ENCODE data around the gene CYB5RL. TPM values are rescaled to one million over a fixed set of nuclear protein-coding genes. Genes with fewer than 3 reads are reported as not detected.

The CYB5RL gene
- polyA plus RNA-seq, 1 of the 3 experiments (the other 2 are of a cell fraction): 3.3 TPM

DNA sequence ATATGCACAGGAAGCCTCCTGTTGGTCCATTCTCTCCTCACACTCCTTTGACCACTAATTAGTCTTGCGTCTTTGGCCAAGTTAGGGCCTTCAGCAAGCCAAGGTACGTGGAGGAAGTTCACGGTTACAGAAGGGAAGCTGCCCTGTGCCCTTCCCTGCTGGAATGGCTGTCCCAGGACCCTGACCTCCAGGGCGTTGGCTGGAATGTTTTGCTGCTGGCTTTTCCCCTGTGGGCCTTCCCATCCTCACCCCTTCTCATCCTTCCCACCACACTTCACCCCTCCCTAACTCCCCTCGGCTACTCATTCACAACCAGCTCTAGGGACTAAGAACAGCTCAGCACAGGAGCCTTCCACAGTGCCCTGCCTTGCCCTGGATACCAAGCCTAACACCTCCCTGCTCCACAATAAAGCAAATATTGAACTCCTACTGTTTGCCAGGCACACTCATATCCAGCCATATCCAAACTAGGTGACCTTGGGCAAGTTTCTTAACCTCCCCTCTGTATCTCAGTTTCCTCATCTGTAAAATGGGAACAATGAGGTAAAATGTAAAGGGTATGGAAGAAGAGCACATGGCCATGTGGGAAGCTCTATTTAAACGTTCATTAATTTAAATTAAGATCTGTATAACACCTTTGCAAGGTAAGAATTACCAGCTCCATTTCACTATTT, 38.2 kb downstream of the CYB5RL start:
- no peak for DNase-seq
- no peaks in the 10 kb centered on the region for H3K9me2 ChIP-seq
- H4K20me1 ChIP-seq (ENCODE audit: insufficient read depth): no peaks in the 10 kb centered on the region
- H3F3A ChIP-seq (replicated peaks; ENCODE audit: insufficient read depth): no peaks in the 10 kb centered on the region
- no peak overlapping the region for H3K9ac ChIP-seq
- no peaks in the 10 kb centered on the region for H3K36me3 ChIP-seq (replicated peaks in 1 of 2; ENCODE audit: control insufficient read depth in 1 of 2, insufficient read depth in 2 of 2, low read length in 1 of 2)
- WGBS (ENCODE audit: low lambda C conversion rate): 93% methylated on average over 6 of the region's 6 CpGs
- no peaks in the 10 kb centered on the region for H3K79me2 ChIP-seq (ENCODE audit: insufficient read depth)
- TF ChIP-seq GATA2 (CRISPR knock-in tag; IDR thresholded peaks at IDR 0.05) (no peak), YY1 (IDR thresholded peaks at IDR 0.05; ENCODE audit: low read depth) (no peak), CHD2 (IDR thresholded peaks at IDR 0.05; ENCODE audit: low read length, partially characterized antibody) (no peak), EZH2phosphoT487 (IDR thresholded peaks at IDR 0.05; ENCODE audit: borderline replicate concordance, low read depth) (no peak)
- TF ChIP-seq, protein P1, sequence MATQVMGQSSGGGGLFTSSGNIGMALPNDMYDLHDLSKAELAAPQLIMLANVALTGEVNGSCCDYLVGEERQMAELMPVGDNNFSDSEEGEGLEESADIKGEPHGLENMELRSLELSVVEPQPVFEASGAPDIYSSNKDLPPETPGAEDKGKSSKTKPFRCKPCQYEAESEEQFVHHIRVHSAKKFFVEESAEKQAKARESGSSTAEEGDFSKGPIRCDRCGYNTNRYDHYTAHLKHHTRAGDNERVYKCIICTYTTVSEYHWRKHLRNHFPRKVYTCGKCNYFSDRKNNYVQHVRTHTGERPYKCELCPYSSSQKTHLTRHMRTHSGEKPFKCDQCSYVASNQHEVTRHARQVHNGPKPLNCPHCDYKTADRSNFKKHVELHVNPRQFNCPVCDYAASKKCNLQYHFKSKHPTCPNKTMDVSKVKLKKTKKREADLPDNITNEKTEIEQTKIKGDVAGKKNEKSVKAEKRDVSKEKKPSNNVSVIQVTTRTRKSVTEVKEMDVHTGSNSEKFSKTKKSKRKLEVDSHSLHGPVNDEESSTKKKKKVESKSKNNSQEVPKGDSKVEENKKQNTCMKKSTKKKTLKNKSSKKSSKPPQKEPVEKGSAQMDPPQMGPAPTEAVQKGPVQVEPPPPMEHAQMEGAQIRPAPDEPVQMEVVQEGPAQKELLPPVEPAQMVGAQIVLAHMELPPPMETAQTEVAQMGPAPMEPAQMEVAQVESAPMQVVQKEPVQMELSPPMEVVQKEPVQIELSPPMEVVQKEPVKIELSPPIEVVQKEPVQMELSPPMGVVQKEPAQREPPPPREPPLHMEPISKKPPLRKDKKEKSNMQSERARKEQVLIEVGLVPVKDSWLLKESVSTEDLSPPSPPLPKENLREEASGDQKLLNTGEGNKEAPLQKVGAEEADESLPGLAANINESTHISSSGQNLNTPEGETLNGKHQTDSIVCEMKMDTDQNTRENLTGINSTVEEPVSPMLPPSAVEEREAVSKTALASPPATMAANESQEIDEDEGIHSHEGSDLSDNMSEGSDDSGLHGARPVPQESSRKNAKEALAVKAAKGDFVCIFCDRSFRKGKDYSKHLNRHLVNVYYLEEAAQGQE (IDR thresholded peaks at IDR 0.05; ENCODE audit: low read depth, low read length): no peak
- TF ChIP-seq, protein P2, sequence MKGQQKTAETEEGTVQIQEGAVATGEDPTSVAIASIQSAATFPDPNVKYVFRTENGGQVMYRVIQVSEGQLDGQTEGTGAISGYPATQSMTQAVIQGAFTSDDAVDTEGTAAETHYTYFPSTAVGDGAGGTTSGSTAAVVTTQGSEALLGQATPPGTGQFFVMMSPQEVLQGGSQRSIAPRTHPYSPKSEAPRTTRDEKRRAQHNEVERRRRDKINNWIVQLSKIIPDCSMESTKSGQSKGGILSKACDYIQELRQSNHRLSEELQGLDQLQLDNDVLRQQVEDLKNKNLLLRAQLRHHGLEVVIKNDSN (IDR thresholded peaks at IDR 0.05; ENCODE audit: borderline replicate concordance, low read depth): no peak
- no peaks in the 10 kb centered on the region for H3K9me3 ChIP-seq
- ChIA-PET CTCF (interaction anchor here (0.7 kb wide), 1 partner anchor 40 kb away, joined by 3 read pairs; no protein-coding TSS in a partner anchor), POLR2A (no interaction called here)
- no peak overlapping the region for H2AFZ ChIP-seq (ENCODE audit: low read depth)
- H3K4me3 ChIP-seq (ENCODE audit: low read depth in 2 of 2, low read length in 1 of 2): no peak overlapping the region
- no peaks in the 10 kb centered on the region; a peak in 2 of 4 replicates for H3K4me1 ChIP-seq (ENCODE audit: control insufficient read depth in 1 of 2, insufficient read depth in 2 of 2, low read depth in 1 of 2, low read length in 1 of 2)
- no peak overlapping the region for H3K27ac ChIP-seq (ENCODE audit: low read depth in 2 of 2, low read length in 1 of 2)
- H3K4me2 ChIP-seq: no peak overlapping the region
- H3K27me3 ChIP-seq (ENCODE audit: insufficient read depth): no peaks in the 10 kb centered on the region

DNA sequence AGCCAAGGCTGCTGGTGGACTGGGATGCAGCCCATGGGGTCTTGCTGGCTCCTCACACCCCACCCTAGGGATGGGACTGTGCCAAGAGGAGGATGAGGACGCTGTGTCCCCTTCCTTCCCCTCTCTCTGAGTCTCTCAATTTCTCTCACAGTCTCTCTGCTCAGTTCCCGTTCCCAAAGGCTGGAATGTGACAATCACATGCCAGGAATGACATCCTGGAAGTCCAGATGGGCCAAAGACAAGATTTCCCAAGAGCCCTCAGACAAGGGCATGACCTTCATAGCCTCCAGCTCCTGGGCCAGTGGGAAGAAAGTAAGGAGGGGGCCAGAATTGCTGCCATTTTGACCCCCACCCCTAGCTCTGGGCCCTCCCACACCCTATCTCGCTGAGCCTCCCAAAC, 39.5 kb downstream of the CYB5RL start:
- Histone ChIP-seq H3K36me3 (replicated peaks in 1 of 2; ENCODE audit: control insufficient read depth in 1 of 2, insufficient read depth in 2 of 2, low read length in 1 of 2) (no peaks in the 10 kb centered on the region), H3K4me3 (ENCODE audit: low read depth in 2 of 2, low read length in 1 of 2) (no peak overlapping the region), H3F3A (replicated peaks; ENCODE audit: insufficient read depth) (no peaks in the 10 kb centered on the region), H3K27ac (ENCODE audit: low read depth in 2 of 2, low read length in 1 of 2) (no peak overlapping the region), H2AFZ (ENCODE audit: low read depth) (no peak overlapping the region), H4K20me1 (ENCODE audit: insufficient read depth) (no peaks in the 10 kb centered on the region), H3K9ac (no peak overlapping the region), H3K9me3 (no peaks in the 10 kb centered on the region), H3K4me2 (no peak overlapping the region), H3K4me1 (ENCODE audit: control insufficient read depth in 1 of 2, insufficient read depth in 2 of 2, low read depth in 1 of 2, low read length in 1 of 2) (no peaks in the 10 kb centered on the region; a peak in 2 of 4 replicates), H3K79me2 (ENCODE audit: insufficient read depth) (no peaks in the 10 kb centered on the region), H3K9me2 (no peaks in the 10 kb centered on the region), H3K27me3 (ENCODE audit: insufficient read depth) (no peaks in the 10 kb centered on the region)
- ChIA-PET CTCF (no interaction called here), POLR2A (no interaction called here)
- DNase-seq: no peak
- WGBS (ENCODE audit: low lambda C conversion rate): 65% methylated on average over 3 of the region's 3 CpGs
- TF ChIP-seq RAD21 (IDR thresholded peaks at IDR 0.05; ENCODE audit: low read length) (no peak), NRF1 (IDR thresholded peaks at IDR 0.05; ENCODE audit: low read depth, low read length) (no peak), JUND (IDR thresholded peaks at IDR 0.05) (no peak), PBX3 (IDR thresholded peaks at IDR 0.05) (no peak), ELF1 (IDR thresholded peaks at IDR 0.05) (no peak), EP300 (IDR thresholded peaks at IDR 0.05; ENCODE audit: borderline replicate concordance in 1 of 2, low read depth in 1 of 2, low read length in 1 of 2) (no peak), TEAD4 (IDR thresholded peaks at IDR 0.05; ENCODE audit: borderline replicate concordance, insufficient read depth) (no peak), CHD2 (IDR thresholded peaks at IDR 0.05; ENCODE audit: low read length, partially characterized antibody) (no peak), GABPA (IDR thresholded peaks at IDR 0.05; ENCODE audit: low read depth) (no peak), EZH2phosphoT487 (IDR thresholded peaks at IDR 0.05; ENCODE audit: borderline replicate concordance, low read depth) (no peak)
- TF ChIP-seq, protein P3, sequence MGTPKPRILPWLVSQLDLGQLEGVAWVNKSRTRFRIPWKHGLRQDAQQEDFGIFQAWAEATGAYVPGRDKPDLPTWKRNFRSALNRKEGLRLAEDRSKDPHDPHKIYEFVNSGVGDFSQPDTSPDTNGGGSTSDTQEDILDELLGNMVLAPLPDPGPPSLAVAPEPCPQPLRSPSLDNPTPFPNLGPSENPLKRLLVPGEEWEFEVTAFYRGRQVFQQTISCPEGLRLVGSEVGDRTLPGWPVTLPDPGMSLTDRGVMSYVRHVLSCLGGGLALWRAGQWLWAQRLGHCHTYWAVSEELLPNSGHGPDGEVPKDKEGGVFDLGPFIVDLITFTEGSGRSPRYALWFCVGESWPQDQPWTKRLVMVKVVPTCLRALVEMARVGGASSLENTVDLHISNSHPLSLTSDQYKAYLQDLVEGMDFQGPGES (IDR thresholded peaks at IDR 0.05; ENCODE audit: low read depth, low read length): no peak
- TF ChIP-seq, protein P1 (IDR thresholded peaks at IDR 0.05; ENCODE audit: low read depth, low read length): no peak

All from SK-N-SH (cell line).